ENCODE results near the gene SPTBN2. TPM values are rescaled to one million over a fixed set of nuclear protein-coding genes. Genes with fewer than 3 reads are reported as not detected.

Gene SPTBN2
- total RNA-seq, 1 donor from 2014 or later, result 73.2 TPM

DNA sequence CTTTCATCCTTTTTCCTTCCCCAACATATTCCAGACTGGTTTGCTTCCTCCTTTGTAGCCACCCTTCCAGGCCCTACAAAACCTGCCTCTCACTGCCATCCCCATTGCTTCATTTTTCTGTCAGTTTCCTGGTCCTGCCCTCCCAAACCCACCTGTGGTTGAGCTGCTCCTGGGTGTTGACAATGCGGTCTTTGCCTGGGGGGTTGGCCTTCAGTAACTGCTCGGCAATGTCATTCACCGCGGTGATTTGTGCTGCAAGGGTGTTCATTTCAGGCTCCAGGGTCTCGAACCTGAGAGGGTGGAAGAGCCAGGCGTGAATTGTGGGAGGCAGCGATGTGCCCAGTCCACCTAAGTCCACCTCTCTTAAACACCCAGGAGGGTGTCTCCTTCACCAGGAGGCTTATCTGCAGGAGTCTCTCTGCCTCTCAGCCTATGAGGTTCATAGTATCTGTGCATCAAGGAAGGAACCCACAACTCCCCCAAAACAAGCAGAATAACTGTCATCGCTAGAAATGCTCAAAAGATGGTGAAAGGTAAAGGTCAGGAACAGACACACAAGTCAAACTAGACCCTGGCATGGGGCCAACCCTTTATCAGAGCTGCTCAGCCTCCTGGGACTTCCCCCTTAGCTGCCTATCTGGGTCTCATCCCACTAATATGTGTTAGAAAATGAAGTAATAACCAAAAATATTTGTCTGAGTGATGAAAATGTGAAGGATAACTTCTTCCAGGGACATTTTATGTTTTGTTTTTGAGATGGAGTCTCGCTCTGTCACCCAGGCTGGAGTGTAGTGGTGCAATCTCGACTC lies 27.4 kb downstream of the SPTBN2 start:
- DNase-seq, result no peak

DNA sequence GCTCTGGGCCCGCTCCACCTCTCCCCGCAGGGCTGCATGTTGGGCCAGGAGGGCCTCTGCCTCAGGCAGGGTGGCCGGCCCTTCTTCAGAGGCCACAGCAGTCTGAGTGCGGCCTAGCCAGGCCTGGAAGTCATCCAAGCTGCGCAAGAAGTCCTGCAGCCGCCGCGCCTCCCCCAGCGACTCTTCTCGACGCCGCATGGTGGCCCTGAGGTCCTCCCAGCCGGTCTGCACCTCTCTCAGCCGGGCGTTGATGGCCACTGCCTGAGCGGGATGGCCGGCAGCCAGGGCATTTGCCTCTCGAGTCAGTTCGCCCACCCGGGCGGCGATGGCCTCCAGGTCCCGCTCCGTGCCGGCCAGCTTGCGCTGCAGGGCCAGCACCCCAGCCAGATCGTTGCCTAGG lies 28.3 kb downstream of the SPTBN2 start:
- no peak for DNase-seq

DNA sequence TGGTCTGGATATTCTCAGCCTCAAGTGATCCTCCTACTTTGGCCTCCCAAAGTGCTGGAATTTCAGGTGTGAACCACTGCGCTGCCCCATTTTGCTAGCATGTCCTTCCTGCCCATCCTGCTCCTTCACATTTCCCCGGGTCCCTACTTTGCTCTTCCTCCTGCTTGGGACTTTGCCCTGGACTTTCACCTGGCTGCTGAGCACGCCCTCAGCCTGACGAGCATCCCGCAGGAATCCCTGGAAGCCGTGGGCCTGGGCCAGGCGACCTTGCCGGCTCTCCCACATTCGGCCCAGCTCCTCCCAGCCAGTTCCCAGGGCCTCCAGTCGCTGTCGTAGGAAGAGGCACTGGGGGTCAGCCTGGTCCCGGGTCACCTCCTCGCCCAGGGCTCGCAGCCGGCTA lies 28.7 kb downstream of the SPTBN2 start:
- DNase-seq, result no peak

DNA sequence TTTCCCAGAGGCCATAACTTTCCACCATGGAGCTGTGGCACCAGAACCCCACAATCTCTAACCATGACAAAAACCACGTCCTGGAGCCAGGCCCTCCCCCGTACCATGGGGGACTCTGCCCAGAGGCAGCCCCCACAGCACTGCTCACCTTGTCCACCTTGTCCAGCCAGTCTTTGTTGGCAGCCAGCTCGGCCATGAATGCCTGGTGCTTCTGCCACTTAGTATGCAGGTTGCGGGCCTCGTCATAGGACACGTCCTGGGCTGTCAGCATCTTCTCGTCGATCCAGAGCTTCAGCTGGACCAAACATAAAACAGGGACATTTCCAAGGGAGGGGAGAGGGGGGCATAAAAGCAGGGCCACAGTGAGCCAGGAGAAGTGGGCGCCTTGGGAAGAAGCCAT lies 30.5 kb downstream of the SPTBN2 start:
- no peak for DNase-seq

DNA sequence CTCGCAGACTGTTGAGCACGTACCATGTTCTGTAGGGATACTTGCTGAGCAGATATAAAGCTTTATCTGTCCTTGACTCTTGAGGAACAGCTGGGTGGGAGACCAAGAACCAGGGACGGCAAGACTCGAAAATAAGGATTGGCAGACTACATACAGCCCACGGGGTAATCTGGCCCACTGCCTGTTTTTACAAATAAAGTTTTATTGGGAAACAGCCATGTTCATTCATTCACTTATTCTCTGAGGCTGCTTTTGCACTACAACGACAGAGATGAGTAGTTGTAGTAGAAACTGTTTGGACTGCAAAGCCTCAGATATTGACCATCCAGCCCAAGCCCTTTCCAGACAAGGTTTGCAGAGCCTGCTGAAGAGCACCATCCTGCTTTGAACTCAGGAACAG lies 31.0 kb downstream of the SPTBN2 start:
- DNase-seq, result no peak

DNA sequence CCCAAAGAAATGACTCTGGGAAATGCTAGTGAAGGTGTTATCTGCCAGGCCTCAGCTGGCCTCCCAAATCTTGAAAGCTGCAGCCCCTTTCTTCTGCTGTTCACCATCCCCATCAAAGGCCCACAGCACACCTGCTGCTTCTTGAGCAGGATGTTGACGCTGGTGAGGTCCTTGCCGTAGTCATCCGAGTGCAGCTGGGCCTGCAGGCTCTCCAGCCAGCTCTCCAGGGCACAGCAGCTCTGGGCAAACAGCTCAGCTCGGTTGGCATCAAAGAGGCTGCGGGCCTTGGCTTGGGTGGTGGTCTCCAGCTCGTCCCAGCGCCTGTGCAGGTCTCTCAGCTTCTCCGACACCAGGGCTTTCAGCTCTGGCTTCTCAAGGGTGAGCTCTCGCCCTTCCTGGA lies 32.9 kb downstream of the SPTBN2 start:
- DNase-seq, result no peak

DNA sequence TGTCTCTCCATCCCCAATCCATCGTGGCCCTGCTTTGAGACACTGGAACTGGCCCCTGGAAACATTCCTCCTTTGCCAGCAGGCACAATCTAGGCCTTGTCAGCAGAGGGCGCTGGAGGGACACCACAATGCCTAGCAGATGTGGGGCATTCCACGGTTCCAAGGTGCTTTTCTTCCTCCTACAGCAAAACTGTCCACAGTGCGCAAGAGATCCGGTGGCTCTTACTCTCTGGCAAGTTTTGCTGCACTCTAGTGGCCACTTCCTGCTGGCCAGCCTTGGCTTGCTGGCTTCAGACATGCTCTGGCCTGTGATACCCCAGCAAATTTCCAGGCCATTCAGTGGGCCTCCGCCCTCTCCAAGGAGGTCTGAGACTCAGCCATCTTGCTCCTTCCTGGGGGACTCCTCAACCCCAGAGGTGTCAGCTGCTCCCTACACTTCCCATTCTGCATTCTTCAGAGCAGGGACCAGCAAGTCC lies 34.2 kb downstream of the SPTBN2 start:
- peak; percentile 34 for DNase-seq

DNA sequence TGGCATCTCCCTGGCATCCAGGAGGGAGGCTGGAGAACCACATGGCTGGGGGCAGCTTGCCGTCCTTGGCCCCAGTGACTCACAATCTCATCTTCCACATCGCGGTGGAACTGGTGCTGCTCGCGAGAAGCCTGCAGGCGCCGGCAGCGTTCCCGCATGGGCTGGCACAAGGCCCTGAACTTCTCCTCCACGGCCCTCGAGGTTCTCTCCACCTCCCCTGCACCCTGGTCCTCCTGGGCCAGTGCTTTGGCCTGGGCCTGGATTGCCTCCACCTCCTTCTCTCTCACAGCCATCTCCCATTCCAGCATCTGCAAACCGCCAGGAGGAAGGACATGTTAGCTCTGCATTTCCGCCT lies 35.0 kb downstream of the SPTBN2 start:
- no peak for DNase-seq

DNA sequence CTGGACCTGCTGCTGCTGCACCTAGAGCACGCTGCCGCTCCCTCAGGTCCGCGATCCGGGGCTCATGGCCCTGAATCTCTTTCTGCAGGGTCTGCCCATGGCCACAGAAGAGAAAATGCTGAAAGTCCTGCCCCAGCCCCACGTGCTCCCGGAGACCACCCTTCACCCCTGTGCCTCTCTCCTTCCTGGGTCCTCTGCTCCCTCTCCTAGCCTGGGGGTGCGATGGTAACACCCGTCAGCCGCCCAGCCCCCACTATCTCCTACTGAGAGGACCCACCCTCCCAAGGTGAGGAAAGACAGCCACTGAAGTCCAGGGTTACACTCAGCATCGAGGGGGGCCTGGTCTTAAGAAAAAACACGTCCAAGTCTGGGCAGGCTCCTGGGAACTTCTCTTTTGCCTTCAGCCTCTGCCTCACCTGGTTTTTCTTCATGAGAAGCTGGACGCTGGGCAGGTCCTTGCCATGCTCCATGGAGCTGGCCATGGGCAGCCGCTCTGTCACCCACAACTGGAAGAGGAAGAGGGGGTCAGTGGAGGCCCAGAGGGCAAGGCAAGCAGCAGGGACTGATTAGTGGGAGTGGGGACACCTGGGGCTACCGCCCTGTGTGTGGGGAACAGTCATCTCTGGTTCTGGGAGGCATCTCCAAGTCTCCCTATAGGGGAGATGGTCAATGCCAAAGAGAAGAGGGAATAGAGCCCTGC lies 35.5 kb downstream of the SPTBN2 start:
- DNase-seq, result no peak

DNA sequence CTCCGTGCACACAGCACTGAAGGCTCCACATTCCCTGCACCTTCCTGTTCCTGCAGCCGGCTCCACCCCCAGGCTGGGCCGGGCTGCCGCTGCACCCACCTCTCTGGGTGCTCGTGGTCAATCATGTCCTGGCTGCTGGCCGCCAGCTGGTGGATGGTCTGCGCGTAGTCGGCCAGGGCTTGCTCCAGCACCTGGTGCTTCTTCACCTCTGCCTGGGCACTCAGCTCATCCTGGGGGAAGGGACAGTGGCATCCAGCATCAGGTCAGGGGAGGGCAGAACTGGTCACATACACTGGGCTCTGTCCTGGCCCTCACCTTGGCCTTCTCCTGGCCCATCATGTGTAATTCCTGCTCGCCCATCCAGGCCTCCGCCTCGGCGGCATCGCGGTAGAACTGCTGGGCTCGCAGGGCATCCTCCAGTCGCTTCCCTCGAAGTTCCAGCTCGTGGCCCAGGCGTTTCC lies 36.1 kb downstream of the SPTBN2 start:
- DNase-seq, result no peak

DNA sequence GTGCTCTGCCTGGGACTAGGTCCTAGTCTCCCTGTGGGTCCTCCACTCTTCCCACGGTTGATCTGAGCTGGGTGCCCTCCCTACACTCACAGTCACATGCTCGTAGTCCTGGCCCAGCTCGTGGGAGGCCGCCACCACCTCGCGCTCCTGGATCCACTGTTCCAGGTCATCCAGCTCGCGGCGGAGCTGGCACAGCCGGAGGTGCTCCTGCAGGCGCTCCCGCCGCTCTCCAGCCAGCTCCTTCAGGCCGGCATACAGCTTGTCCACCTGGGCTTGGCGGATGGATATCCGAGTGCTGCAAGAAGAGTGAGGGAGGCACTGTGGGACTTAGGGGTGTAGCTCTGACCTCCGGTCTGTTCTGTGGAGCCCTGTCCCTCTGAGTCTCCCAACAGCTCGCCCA lies 36.6 kb downstream of the SPTBN2 start:
- no peak for DNase-seq

DNA sequence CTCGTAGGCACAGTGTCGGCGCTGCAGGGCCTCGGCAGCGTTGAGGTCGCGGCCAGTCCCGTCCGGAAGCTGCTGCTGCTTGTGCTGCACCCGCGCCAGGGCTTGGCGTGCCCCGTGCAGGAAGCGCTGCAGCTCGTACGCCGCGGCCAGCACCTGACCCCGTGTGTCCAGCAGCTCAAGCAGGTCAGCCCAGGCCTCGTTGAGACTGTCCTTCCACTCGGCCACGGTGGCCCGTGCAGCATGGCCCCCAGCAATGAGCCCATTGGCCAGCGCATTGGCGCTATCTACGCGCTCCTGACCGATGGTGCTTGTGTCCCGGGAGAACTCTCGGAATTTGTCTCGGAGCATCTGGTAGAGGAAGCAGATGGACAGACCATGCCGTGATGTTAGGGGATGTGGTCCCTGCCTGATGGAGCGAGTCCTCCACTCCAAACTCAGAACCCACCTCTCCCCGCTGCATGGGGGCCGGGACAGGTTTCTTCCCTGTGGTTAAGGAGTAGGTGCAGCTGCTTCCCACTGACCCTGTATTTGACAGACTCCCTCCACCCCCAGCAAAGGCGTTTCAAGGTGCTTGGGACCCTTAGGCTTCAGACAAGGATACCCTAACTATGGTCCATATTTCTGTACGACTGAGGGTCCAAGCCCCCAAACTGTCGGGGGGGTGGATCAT lies 37.6 kb downstream of the SPTBN2 start:
- no peak for DNase-seq

DNA sequence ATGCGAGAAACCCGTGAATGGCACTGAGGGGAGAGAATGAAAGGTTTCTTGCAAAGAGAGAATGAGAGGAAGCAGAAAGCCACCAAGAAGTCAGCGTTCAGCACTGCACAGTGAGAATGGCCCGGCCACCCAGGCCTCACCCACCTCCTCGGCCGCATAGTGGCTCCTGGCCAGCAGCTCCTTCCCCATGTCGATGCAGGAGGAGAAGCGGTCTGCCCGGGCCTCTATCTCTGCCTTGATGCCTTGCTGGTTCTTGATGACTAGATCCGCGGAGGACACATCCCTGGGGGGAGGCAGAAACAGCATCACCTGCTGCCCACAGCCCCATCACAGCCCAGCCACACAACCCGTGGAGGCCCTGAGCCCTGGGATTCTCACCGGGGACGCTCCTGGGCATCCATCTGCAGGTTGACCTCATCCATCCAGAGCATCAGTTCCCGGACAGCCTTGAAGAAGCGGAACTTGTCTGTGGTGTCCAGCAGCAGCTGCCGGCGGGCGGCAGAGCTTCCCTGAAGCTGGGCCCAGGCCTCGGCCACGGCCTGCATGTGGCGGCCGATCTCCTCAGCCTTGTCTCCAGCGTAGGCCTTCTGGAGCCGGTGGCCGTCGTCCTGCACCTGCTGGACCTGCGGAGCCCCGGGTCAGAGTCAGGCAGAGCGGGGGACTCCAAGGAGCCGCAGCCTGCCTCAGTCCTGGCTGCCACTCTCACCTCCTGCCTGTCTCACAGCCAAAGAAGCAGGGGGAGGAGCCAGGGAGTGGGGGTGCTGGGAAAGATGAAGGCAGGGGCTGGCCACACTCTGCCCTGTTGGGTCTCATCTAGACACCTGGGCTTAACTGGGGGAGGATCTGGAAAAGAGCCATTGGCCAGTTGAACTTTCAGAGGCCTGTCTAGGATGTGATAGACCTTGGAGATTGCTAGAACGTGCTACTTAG lies 39.1 kb downstream of the SPTBN2 start:
- DNase-seq, result no peak

DNA sequence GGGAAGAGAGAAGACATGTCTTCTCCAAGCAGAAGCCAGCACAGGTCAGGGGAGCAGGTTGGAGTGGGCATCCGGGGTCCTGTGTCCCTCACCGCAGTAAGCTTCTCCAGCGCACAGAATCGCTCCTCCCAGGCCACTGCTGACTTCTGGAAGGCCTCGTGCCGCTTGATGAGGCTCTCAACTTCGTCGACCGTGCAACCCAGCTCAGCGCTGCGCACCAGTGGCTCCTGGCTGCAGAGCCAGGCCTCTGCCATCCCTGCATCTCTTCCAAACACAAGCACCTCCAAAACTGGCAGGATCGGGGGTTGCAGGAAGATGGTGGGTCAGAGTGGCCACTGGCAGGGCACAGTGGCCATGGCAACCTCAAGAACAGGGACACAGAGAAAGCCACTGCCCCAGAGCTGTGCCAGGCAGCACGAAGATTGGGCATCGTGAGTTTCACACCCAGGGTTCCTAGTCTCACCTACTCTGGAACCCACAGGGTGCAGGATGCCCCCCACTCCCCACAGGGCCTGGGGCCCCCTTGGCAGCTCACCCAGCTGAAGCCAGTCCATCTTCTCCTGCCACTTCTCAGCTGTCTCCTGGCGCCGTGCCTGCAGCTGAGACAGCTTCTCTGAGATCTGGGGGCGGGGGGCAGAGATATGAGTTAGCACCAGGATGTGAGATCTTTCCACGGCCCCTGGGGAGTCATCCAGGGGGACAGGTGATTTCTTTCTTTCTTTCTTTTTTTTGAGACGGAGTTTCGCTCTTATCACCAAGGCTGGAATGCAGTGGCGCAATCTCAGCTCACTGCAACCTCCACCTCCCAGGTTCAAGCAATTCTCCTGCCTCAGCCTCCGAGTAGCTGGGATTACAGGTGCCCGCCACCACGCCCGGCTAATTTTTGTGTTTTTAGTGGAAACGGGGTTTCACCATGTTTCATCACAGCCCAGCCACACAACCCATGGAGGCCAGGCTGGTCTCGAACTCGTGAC lies 40.2 kb downstream of the SPTBN2 start:
- DNase-seq, result no peak

DNA sequence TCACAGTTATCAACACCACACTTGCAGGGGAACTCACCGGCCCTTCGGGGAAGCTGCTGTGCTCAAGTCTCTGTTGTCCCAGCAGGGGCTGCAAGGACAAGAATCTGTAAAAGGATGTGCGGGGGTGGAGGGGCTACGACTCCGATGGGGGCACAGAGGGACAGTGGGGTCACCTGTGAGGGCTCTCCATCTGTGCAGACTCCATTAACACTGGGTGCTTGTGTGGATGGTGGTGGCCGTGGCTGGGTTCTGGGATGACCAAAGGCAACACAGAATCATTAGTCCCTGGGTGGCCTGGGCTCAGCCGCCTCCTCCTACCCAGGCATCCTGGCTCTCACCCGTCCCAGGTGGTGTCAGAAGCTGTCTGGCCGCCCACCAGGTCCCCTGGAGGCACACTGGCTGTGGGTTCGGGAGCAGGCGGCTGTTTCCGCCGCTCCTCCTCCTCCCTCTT lies 41.2 kb downstream of the SPTBN2 start:
- DNase-seq, result no peak

DNA sequence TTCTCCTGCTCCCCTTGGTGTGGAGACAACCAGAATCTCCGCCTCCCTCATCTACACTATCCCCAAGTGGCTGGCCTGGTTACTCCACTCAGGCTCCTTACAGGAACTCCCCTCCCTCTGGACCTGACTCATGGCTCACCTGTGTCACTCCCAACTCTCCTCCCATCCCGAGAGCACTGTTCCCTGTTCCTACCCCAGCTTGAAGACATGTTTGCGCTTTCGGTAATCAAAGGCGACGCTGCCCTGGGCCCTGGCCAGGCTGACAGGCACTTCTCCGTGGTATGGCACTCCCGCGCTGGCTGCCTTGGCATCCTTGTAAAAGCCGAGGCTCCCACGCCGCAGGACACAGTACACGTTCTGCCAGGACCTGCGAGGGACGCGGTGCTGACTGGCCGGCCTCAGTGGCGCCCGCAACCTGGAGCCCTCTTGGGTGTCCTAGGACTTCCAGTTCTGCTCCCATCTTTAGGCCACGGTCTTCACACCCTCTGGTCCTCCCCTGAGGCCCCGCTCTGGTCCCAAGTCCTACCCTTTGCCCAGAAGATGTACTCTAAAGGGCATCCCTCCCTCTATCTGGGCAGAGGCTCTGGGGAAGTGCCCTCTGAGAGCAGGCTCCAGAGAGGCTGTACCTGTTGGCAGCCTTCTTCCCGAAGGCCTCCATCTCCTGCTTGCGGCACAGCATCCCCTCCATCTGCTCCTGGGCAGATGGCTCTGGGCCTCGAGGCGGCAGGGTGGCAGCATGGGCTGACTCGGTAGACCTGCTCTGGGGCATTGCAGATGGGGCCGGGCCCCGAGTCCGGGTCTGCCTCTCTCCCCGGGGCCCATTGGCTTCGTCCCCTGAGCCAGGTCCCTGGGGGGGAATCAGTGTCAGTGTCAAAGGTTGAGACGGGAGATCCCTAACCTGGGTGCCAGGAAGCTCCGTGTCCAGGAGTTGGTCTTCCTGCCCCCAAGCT lies 41.9 kb downstream of the SPTBN2 start:
- no peak for DNase-seq

DNA sequence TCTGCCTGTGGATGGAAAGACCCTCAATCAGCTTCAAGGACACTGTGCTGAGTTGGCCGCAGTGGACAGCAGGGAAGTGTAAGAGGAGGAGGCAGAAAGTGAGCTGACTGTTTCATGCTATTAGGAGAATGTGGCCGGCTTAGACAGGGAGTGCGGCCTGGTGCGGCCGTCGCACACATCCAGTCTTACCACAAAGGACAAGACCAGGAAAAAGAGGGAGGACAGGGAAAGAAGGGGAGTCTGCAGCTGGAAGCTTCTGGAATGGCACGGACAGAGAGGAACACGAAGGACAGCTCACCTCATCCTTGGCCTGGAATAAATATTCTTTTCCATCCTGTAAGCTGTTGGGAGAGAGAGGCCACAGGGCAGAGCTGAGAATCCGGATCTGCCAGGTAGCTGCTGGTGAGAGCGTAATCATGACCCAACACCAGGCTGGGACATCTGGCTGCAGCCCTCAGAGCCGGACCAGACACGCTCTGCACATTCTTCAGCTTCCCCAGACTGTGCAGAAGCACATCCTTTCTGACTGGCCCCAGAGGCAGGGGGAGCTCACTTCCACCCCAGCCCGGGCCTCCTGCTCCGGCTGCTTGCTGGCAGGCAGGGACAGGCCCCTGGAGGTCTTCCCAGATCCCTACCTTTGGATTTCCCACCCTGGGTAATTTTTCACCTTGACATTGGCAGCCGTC lies 42.8 kb downstream of the SPTBN2 start:
- DNase-seq, result peak; percentile 37

DNA sequence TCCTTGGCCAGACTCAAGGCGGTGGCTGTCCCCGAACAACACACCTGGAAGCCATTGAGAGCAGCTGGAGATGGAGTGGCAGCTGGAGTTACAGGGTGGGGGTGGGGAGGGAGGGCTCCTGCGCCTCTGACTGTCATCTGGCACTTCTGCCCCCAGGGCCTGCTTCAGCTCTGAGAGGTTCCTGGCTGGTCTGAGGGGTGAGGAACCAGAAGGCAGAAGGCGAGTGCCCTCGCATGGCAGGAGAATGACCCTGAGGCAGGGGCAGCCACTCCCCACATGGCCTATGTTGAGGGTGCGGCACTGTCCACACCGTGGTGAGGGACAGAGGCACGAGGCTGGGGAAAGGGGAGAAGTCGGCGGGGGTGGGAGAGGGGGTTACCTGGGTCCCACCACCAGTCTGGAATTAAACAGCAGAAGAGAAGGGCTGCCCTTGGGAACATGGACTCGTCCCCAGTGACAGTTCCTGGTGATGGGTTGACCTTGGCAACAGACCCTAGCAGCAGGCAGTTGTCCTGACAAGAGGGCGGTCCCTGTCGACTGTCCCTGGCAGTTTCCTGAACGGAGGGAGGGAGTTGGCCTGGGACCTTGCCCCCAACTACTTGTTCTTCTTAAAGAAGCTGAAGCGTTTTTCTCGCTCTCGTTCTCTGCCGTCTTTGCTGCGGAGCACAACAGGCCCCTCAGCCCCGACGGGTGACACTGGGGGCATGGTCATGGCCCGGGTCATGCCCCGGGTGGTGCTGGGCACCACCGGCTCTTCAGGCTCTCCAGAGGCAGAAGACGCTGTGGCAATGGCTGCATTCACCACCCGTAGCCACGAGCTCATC lies 43.5 kb downstream of the SPTBN2 start:
- no peak for DNase-seq
